Measurements from ENCODE around the gene NRXN3.

NRXN3 gene

DNA sequence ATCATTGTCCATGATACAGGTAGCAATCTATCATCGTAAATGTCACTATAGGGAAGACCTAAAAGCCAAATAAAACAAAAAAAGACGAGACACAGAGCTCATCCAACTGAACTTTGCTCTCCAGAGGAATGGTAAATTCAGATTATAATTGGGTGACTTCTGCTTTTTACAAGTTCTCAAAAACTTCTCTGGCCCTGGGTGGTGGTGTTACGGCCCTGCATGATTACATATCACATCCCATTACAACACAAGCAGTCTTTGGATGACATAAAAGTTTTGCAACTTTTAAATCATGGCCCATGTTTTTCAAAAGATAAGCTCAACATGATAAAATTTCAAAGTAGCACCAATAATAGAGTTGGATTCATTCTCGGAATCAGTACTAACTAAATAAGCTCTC lies 1741.6 kb downstream of the NRXN3 start:
- no peak for DNase-seq (ENCODE audit: low read depth)

- no peak for DNase-seq (ENCODE audit: low read depth)
These were observed 1744.4 kb downstream of the NRXN3 start for GRCh38 chr14:79914595-79914994.

DNA sequence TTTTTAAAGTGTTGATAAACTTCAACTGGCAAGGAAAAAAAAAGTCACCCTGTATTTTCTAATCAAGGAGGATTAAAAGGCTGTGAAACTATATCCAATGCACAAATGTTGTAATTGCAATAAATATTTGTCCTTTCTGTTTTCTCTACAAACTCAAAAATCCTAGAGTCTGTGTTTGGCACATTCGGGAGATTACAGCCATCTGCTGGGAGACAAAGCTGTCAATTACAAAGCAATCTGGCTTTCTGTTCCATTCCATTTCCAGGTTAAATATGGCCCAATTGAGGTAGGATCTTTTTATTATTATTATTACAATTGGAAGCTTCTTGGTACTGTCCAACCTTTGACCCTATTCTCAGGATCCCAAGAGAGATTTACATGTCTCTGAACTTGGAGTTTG lies 1745.2 kb downstream of the NRXN3 start:
- DNase-seq (ENCODE audit: low read depth), result no peak

- DNase-seq (ENCODE audit: low read depth), result no peak
These were observed 1746.1 kb downstream of the NRXN3 start for GRCh38 chr14:79916281-79916680.

GRCh38 chr14:79916892-79917291 lies 1746.7 kb downstream of the NRXN3 start:
- no peak for DNase-seq (ENCODE audit: low read depth)

Measured in HS-5 (cell line).